HUES6 (cell line): Measurements from ENCODE around the gene IVD.

Source experiments
- H3K27ac ChIP-seq: 2 replicates; pipeline ENCODE4 v1.7.0; 2013; ENCODE audit warnings: low read depth, mild to moderate bottlenecking, low read length, inconsistent platforms
- H3K27me3 ChIP-seq: 2 replicates; pipeline ENCODE4 v1.6.1; 2013; ENCODE audit warnings: low read length; ENCODE audit not compliant: control insufficient read depth, insufficient read depth
- H3K36me3 ChIP-seq: 2 replicates; pipeline ENCODE4 v1.6.1; 2013; ENCODE audit warnings: low read length; ENCODE audit not compliant: control insufficient read depth, insufficient read depth
- H3K4me1 ChIP-seq: 2 replicates; pipeline ENCODE4 v1.6.1; 2013; ENCODE audit warnings: low read length; ENCODE audit not compliant: control insufficient read depth, insufficient read depth
- H3K4me3 ChIP-seq: 2 replicates; pipeline ENCODE4 v1.5.1; 2013; ENCODE audit warnings: low read depth, low read length
- H3K9ac ChIP-seq: one replicate; pipeline ENCODE4 v1.6.1; 2013; ENCODE audit warnings: mild to moderate bottlenecking, low read length
- H3K9me3 ChIP-seq: 2 replicates; pipeline ENCODE4 v1.6.1; 2013; ENCODE audit warnings: low read depth, low read length; ENCODE audit not compliant: control insufficient read depth, insufficient read depth

The IVD gene

DNA sequence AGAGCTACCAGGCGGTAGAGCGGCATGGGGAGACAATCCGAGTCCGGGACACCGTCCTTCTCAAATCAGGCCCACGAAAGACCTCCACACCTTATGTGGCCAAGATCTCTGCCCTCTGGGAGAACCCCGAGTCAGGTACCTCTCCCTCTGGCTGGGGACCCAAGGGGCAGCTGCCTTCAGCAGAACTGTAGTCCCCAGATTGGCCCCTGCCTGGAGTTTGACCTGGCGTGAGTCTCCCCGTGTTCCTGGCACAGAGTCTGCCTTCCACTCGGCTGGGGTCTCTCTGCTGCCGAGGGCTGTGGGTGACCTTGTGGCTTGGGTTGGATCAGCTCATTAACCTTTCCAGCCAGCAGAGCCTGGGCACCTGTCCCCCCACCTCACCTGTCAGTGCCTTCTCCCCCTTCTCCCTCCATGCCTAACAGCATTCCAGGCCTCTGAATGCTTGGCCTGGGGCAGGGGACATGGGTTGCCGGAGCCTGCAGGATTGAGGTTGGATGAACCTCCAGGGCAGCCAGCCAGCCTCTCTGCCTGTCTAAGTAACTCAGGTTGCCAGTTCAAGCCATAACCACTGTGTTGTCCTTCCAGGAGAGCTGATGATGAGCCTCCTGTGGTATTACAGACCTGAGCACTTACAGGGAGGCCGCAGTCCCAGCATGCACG, 58.4 kb downstream of the IVD start:
- H3K4me1 ChIP-seq = no peaks in the 10 kb centered on the region
- no peak overlapping the region for H3K4me3 ChIP-seq
- no peaks in the 10 kb centered on the region for H3K9me3 ChIP-seq
- H3K9ac ChIP-seq = no peak overlapping the region
- no peak overlapping the region for H3K27ac ChIP-seq
- H3K36me3 ChIP-seq = peaks cover 82% of the 10 kb centered on the region
- H3K27me3 ChIP-seq = no peaks in the 10 kb centered on the region

DNA sequence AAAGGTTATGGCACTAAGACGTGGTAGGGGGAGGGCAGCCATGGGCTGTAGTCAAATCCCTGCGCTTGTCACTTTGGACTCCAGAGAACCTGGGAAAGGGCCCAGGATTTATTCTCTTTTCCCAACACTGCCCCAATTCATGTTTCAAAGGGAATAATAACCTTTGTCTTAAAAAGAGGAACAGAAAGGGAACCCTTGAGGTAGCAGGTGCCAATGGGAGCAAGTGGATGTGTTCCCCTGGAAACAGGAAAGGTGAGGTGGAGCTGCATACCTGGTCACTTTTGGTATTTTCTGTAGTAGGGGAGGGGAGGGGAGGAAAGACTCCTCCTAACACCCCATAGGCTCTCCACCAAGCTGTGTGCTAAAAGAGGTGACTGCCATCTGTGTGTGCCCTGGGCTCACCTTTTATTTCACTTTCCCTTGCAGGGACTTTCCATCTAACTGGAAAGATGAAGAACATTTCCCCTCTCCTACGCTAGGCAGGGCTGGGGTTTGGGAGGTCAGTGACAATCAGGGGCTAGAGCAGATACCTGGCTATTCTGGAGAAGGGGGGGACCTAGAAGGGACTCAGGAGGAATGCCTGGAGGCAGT, 59.1 kb downstream of the IVD start:
- Histone ChIP-seq H3K27ac (no peak overlapping the region), H3K4me3 (no peak overlapping the region), H3K27me3 (no peaks in the 10 kb centered on the region), H3K9me3 (no peaks in the 10 kb centered on the region), H3K36me3 (peaks cover 76% of the 10 kb centered on the region), H3K9ac (no peak overlapping the region), H3K4me1 (peaks cover 4% of the 10 kb centered on the region; the same call in 1 of the 2 replicates)

DNA sequence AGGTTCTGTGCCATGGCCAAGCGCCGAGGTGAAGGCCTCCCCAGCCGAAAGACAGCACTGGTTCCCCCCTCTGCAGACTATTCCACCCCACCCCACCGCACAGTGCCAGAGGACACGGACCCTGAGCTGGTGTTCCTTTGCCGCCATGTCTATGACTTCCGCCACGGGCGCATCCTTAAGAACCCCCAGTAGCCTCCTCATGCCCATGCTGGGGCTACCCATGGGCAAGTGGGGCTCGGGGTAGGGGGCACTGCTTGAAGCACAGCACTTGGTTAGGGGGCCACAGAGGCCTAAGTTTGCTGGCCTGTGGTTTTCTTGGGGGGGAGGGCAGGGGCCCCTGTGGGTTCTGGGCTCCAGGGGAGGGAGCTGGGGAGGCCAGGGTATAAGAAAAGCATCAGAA, 60.3 kb downstream of the IVD start:
- H3K9ac ChIP-seq = no peak overlapping the region
- no peak overlapping the region for H3K4me3 ChIP-seq
- H3K36me3 ChIP-seq = peaks cover 63% of the 10 kb centered on the region
- H3K4me1 ChIP-seq = peaks cover 11% of the 10 kb centered on the region
- no peaks in the 10 kb centered on the region for H3K9me3 ChIP-seq
- no peaks in the 10 kb centered on the region for H3K27me3 ChIP-seq
- no peak overlapping the region for H3K27ac ChIP-seq

- Histone ChIP-seq H3K27ac (no peak overlapping the region), H3K27me3 (no peaks in the 10 kb centered on the region), H3K4me3 (no peak overlapping the region), H3K4me1 (peaks cover 13% of the 10 kb centered on the region), H3K9me3 (no peaks in the 10 kb centered on the region), H3K36me3 (peaks cover 58% of the 10 kb centered on the region), H3K9ac (no peak overlapping the region)
These were observed 61.0 kb downstream of the IVD start for GRCh38 chr15:40466426-40467260.

- Histone ChIP-seq H3K27me3 (peaks cover 5% of the 10 kb centered on the region; the same call in 1 of the 2 replicates), H3K36me3 (peaks cover 52% of the 10 kb centered on the region), H3K9ac (no peak overlapping the region), H3K9me3 (no peaks in the 10 kb centered on the region), H3K4me3 (no peak overlapping the region), H3K4me1 (peaks cover 19% of the 10 kb centered on the region), H3K27ac (no peak overlapping the region)
These were observed 61.6 kb downstream of the IVD start for GRCh38 chr15:40467261-40467615.

DNA sequence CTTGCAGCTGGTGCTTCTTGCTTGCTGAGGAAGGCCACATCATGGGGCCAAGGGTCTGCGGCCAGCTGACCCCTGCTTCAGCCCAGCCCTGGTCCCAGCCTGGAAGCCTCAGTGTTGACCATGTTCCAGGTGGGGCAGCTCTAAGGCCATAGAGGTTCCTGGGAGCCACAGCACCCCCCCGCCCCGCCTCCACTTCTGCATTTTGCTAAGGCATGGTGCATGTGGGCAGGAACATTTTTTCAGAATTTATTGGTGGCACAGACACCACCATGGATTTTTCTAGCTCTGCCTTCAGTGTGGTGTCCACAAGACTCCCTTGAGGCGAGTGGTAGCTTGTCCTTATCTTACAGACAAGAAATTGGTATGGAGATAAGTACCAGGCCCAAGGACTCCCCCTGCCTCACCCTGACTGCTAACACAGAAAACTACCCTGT, 63.3 kb downstream of the IVD start:
- Histone ChIP-seq H3K27ac (no peak overlapping the region), H3K36me3 (peaks cover 39% of the 10 kb centered on the region), H3K9ac (no peak overlapping the region), H3K27me3 (peaks cover 6% of the 10 kb centered on the region; the same call in 1 of the 2 replicates), H3K9me3 (no peaks in the 10 kb centered on the region), H3K4me1 (peaks cover 22% of the 10 kb centered on the region), H3K4me3 (no peak overlapping the region)

GRCh38 chr15:40469776-40470390, 64.3 kb downstream of the IVD start:
- H3K9ac ChIP-seq = peak overlapping the region; percentile 58
- H3K9me3 ChIP-seq = no peaks in the 10 kb centered on the region
- peaks cover 22% of the 10 kb centered on the region for H3K4me1 ChIP-seq
- peak overlapping the region; percentile 46 for H3K4me3 ChIP-seq
- peaks cover 29% of the 10 kb centered on the region for H3K36me3 ChIP-seq
- H3K27me3 ChIP-seq = peaks cover 6% of the 10 kb centered on the region; the same call in 1 of the 2 replicates
- no peak overlapping the region for H3K27ac ChIP-seq

DNA sequence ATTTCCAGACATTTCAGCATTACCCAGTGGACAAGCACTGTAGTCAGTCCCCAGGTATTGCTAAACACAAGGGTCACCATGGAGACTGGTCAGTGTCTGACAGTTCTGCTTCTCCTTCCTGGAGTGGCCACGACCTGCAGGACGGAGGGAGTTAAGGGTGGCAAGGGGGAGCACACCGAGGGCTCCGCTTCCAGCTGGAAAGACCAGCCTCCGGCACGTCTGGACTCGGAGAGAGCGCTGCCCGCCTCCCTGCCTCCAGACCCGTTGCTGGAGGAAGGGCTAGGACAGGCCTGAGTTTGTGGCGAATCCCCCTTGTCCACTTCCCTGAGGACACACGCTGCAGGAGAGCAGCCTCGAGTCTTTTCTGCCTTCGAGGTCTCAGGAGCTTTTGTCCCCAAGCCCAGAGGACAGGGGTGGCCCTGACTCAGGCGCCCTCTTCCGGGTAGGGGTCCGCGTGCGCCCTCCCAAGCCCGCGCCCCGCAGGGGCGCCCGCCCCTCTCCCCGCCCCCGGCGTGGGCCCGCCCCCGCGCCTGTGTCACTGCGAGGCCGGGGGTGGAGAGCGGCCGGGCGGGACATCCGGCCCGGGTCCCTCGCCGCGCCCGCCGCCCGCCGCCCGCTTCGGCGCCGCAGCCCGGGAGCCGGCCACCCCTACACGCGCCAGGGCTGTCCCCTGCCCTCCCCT, 65.0 kb downstream of the IVD start, which contains the start of gene CHST14:
Gene CHST14, plus strand, starts transcription at position 562 of the 682 bp plus-strand sequence. CDS start 230 bp downstream, outside the sequence.
- Histone ChIP-seq H3K27me3 (peaks cover 6% of the 10 kb centered on the region; the same call in 1 of the 2 replicates), H3K36me3 (peaks cover 23% of the 10 kb centered on the region), H3K9ac (peak within 1 kb of the TSS; percentile 81), H3K27ac (peak within 1 kb of the TSS; percentile 12; the same call in 1 of the 2 replicates), H3K4me1 (peaks cover 22% of the 10 kb centered on the region), H3K4me3 (peak within 1 kb of the TSS; percentile 69), H3K9me3 (no peaks in the 10 kb centered on the region)
